HCT116 (cell line): Measurements from ENCODE around the gene PPP1R16B. TPM values are rescaled to one million over a fixed set of nuclear protein-coding genes. Genes with fewer than 3 reads are reported as not detected.

Experiments
- ATAC-seq: fragments of 200-7000 bp; cut with Tn5 transposase; 2 replicates; pipeline ENCODE4 v1.9.1; 2020; ENCODE audit warnings: mild to moderate bottlenecking, moderate library complexity
- BruUV-seq: library from RNA; stranded (reverse); fragments of 400-500 nt; replicated peaks from 2 replicates; lab custom pipeline; 2021; lab: Mats Ljungman, UMichigan
- CTCF ChIA-PET: fragments of 300-600 bp; sonication (Branson Sonifier 250); formaldehyde crosslinking; loops from one replicate; lab custom pipeline; 2021; ENCODE audit warnings: antibody characterized with exemption; lab: Charles Lee
- POLR2A ChIA-PET: fragments of 300-600, 350-600 bp; sonication (Branson Sonifier 250); formaldehyde crosslinking; loops from one replicate; lab custom pipeline; 2021; ENCODE audit warnings: antibody characterized with exemption; lab: Charles Lee
- RAD21 ChIA-PET, 2 experiments: fragments of 300-600 bp; sonication (Branson Sonifier 250); formaldehyde crosslinking; loops; one replicate each; lab custom pipeline; 2023; ENCODE audit warnings: low total read pairs in 2 of 2; ENCODE audit not compliant: uncharacterized antibody in 2 of 2, unreplicated experiment in 2 of 2, low non-redundant PET in 1 of 2; lab: Charles Lee
- DNase-seq: peaks from one replicate; pipeline ENCODE4 v3.0.0-alpha.2; 2010; ENCODE audit warnings: low read depth, low spot score
- H2AFZ ChIP-seq: fragments of 200-600 bp; shearing (Covaris generic), sonication (generic); 2 replicates; pipeline ENCODE4 v1.6.1; 2017; ENCODE audit warnings: low read depth, mixed run types, mixed read lengths, antibody characterized with exemption, low read length; ENCODE audit not compliant: poor library complexity, severe bottlenecking
- H3K27ac ChIP-seq: 2 replicates; pipeline ENCODE4 v1.5.1; 2012; ENCODE audit warnings: low read depth, low read length
- H3K27me3 ChIP-seq: fragments of 200-600 bp; sonication (generic); 2 replicates; pipeline ENCODE4 v1.6.1; 2016; ENCODE audit warnings: mixed run types, low read length, mixed read lengths; ENCODE audit not compliant: insufficient read depth
- H3K36me3 ChIP-seq, 2 experiments: fragments of 200-500 bp in 1 of 2; fragments of 200-600 bp in 1 of 2; sonication (Bioruptor generic) in 1 of 2; sonication (generic) in 1 of 2; 2 replicates each; pipeline versions ENCODE4 v1.5.1 to v1.6.1; 2014 to 2016; ENCODE audit warnings: low read length in 2 of 2, inconsistent platforms in 1 of 2, mixed read lengths in 1 of 2, mixed run types in 1 of 2; ENCODE audit not compliant: insufficient read depth in 2 of 2, control insufficient read depth in 1 of 2
- H3K4me1 ChIP-seq, 2 experiments: fragments of 200-600 bp in 1 of 2; sonication (generic) in 1 of 2; 2 replicates each; pipeline versions ENCODE4 v1.5.1 to v1.6.1; 2012 to 2017; ENCODE audit warnings: low read length in 2 of 2, inconsistent platforms in 1 of 2, mild to moderate bottlenecking in 1 of 2, mixed read lengths in 1 of 2, mixed run types in 1 of 2, moderate library complexity in 1 of 2; ENCODE audit not compliant: insufficient read depth in 2 of 2, control insufficient read depth in 1 of 2
- H3K4me2 ChIP-seq: fragments of 200-600 bp; sonication (generic); 2 replicates; pipeline ENCODE4 v1.6.1; 2017; ENCODE audit warnings: mixed run types, low read length, mixed read lengths
- H3K4me3 ChIP-seq, 2 experiments: fragments of 200-600 bp in 1 of 2; sonication (generic) in 1 of 2; replicated peaks in 1 of 2; 2 replicates each; pipeline ENCODE4 v1.5.1; 2011 to 2016; ENCODE audit warnings: low read length in 2 of 2, control low read depth in 1 of 2, low read depth in 1 of 2, mild to moderate bottlenecking in 1 of 2, mixed read lengths in 1 of 2, mixed run types in 1 of 2
- H3K79me2 ChIP-seq: fragments of 200-600 bp; sonication (generic); 2 replicates; pipeline ENCODE4 v1.6.1; 2017; ENCODE audit warnings: mild to moderate bottlenecking, mixed run types, low read length, moderate library complexity, mixed read lengths; ENCODE audit not compliant: insufficient read depth
- H3K9ac ChIP-seq: fragments of 200-600 bp; sonication (generic); 2 replicates; pipeline ENCODE4 v1.6.1; 2016; ENCODE audit warnings: low read length, mixed read lengths
- H3K9me2 ChIP-seq: fragments of 200-600 bp; sonication (generic), shearing (Covaris generic); 2 replicates; pipeline ENCODE4 v1.6.1; 2017; ENCODE audit warnings: mixed run types, mild to moderate bottlenecking, moderate library complexity; ENCODE audit not compliant: insufficient read depth
- H3K9me3 ChIP-seq, 2 experiments: fragments of 200-500 bp in 1 of 2; fragments of 200-600 bp in 1 of 2; sonication (Bioruptor generic) in 1 of 2; sonication (generic) in 1 of 2; 2 replicates each; pipeline ENCODE4 v1.6.1; 2014 to 2017; ENCODE audit warnings: low read length in 2 of 2, mixed read lengths in 2 of 2, inconsistent platforms in 1 of 2, low read depth in 1 of 2, mild to moderate bottlenecking in 1 of 2, mixed run types in 1 of 2, moderate library complexity in 1 of 2; ENCODE audit not compliant: control insufficient read depth in 1 of 2, insufficient read depth in 1 of 2
- H4K20me1 ChIP-seq: fragments of 200-600 bp; sonication (generic), shearing (Covaris generic); 2 replicates; pipeline ENCODE4 v1.6.1; 2017; ENCODE audit warnings: mixed run types, mild to moderate bottlenecking, moderate library complexity; ENCODE audit not compliant: insufficient read depth
- CBX3 ChIP-seq: IDR thresholded peaks from 2 replicates; pipeline ENCODE4 v1.6.1; 2012; ENCODE audit warnings: low read depth
- CEBPB ChIP-seq: IDR thresholded peaks from 2 replicates; pipeline ENCODE4 v1.6.1; 2012; ENCODE audit warnings: low read depth
- EGR1 ChIP-seq: IDR thresholded peaks from 2 replicates; pipeline ENCODE4 v1.6.1; 2012; ENCODE audit warnings: low read depth
- ELF1 ChIP-seq: IDR thresholded peaks from 2 replicates; pipeline ENCODE4 v1.6.1; 2012; ENCODE audit warnings: low read depth, borderline replicate concordance
- EZH2 ChIP-seq: fragments of 200-600 bp; sonication (generic); IDR thresholded peaks from 2 replicates; pipeline ENCODE4 v1.6.1; 2017; ENCODE audit warnings: antibody characterized with exemption, mixed run types
- EZH2phosphoT487 ChIP-seq: fragments of 200-600 bp; IDR thresholded peaks from 2 replicates; pipeline ENCODE4 v1.6.1; 2018; ENCODE audit warnings: antibody characterized with exemption, borderline replicate concordance
- FOSL1 ChIP-seq: IDR thresholded peaks from 2 replicates; pipeline ENCODE4 v1.6.1; 2012; ENCODE audit warnings: low read depth
- JUND ChIP-seq: IDR thresholded peaks from 2 replicates; pipeline ENCODE4 v1.6.1; 2012
- POLR2A ChIP-seq: IDR thresholded peaks from 2 replicates; pipeline ENCODE4 v1.7.0; 2011; ENCODE audit warnings: borderline replicate concordance; ENCODE audit not compliant: insufficient read depth, insufficient read length; ENCODE audit errors: extremely low read depth
- POLR2AphosphoS5 ChIP-seq: IDR thresholded peaks from 2 replicates; pipeline ENCODE4 v1.6.1; 2011; ENCODE audit warnings: mild to moderate bottlenecking, low read depth, low read length, moderate library complexity
- RAD21 ChIP-seq: IDR thresholded peaks from 2 replicates; pipeline ENCODE4 v1.6.1; 2012; ENCODE audit warnings: low read depth, mild to moderate bottlenecking
- REST ChIP-seq: IDR thresholded peaks from 2 replicates; pipeline ENCODE4 v1.6.1; 2012; ENCODE audit warnings: low read depth
- SIN3A ChIP-seq: IDR thresholded peaks from 2 replicates; pipeline ENCODE4 v1.6.1; 2012; ENCODE audit warnings: low read depth
- SP1 ChIP-seq: IDR thresholded peaks from 2 replicates; pipeline ENCODE4 v1.6.1; 2012; ENCODE audit warnings: low read depth
- YY1 ChIP-seq: IDR thresholded peaks from 2 replicates; pipeline ENCODE4 v1.6.1; 2011; ENCODE audit warnings: low read length, low read depth, moderate library complexity, mild to moderate bottlenecking; ENCODE audit not compliant: insufficient replicate concordance; ENCODE audit errors: extremely low read depth
- ZFX ChIP-seq: fragments of 450-650 bp; IDR thresholded peaks from 2 replicates; pipeline ENCODE4 v1.6.1; 2017
- ZNF274 ChIP-seq: fragments of 200-500 bp; sonication (Bioruptor generic); IDR thresholded peaks from 2 replicates; pipeline ENCODE4 v1.6.1; 2014; ENCODE audit warnings: mild to moderate bottlenecking, low read depth, low read length, inconsistent platforms
- intact Hi-C: fragments of 100-400 bp; cut with micrococcal nuclease; formaldehyde crosslinking; loops from 2 replicates; pipeline ENCODE4 v1.10.0; 2022
- total RNA-seq: library from RNA; stranded (reverse); gene quantifications from one replicate; pipeline ENCODE4 v1.2.1, GENCODE V29; 2021; ENCODE audit not compliant: unreplicated experiment
- TF ChIP-seq, protein P1 (sequence below): IDR thresholded peaks from 2 replicates; pipeline ENCODE4 v1.6.1; 2012
- TF ChIP-seq, protein P2 (sequence below): IDR thresholded peaks from 2 replicates; pipeline ENCODE4 v1.6.1; 2012

Gene PPP1R16B
- total RNA-seq, 1 experiment from 2014 or later = 0.52 TPM

- H3K27ac ChIP-seq = no peak overlapping the region
- H3K9me3 ChIP-seq = no peaks in the 10 kb centered on the region
- ATAC-seq (no peak), DNase-seq (no peak)
- no peak overlapping the region for H3K4me2 ChIP-seq
- H2AFZ ChIP-seq = no peak overlapping the region
- H3K36me3 ChIP-seq = no peaks in the 10 kb centered on the region
- H3K4me1 ChIP-seq = peaks cover 17 to 32% of the 10 kb centered on the region in 2 experiments
- no peak for TF ChIP-seq ELF1
- TF ChIP-seq FOSL1 = no peak
- TF ChIP-seq, protein P1, sequence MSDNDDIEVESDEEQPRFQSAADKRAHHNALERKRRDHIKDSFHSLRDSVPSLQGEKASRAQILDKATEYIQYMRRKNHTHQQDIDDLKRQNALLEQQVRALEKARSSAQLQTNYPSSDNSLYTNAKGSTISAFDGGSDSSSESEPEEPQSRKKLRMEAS = no peak
- no peak for TF ChIP-seq YY1
- TF ChIP-seq CEBPB = no peak
- TF ChIP-seq CBX3 = no peak
- TF ChIP-seq, protein P2, sequence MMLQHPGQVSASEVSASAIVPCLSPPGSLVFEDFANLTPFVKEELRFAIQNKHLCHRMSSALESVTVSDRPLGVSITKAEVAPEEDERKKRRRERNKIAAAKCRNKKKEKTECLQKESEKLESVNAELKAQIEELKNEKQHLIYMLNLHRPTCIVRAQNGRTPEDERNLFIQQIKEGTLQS = no peak
- TF ChIP-seq EZH2 = no peak
- no peaks in the 10 kb centered on the region for H4K20me1 ChIP-seq
- ChIA-PET POLR2A (interaction anchor here (3.6 kb wide), 1 partner anchor 13 kb away, joined by 14 read pairs; no protein-coding TSS in a partner anchor), RAD21 (no interaction called here), CTCF (interaction anchor here (1.4 to 1.9 kb wide), 2 partner anchors 40 to 142 kb away, joined by 3 to 8 read pairs; no protein-coding TSS in a partner anchor)
- BruUV-seq = no TSS peak
- no peaks in the 10 kb centered on the region for H3K27me3 ChIP-seq
- intact Hi-C loops = no loop called here
- H3K9me2 ChIP-seq = no peaks in the 10 kb centered on the region
- H3K9ac ChIP-seq = no peak overlapping the region
- H3K4me3 ChIP-seq = no peak overlapping the region
- H3K79me2 ChIP-seq = no peaks in the 10 kb centered on the region
Observed at GRCh38 chr20:38791291-38791690, 14.2 kb upstream of the PPP1R16B start.

GRCh38 chr20:38791940-38792339 lies 13.6 kb upstream of the PPP1R16B start:
- intact Hi-C loops = no loop called here
- ChIA-PET CTCF (no interaction called here), POLR2A (no interaction called here), RAD21 (no interaction called here)
- Histone ChIP-seq H3K4me2 (no peak overlapping the region), H3K27ac (no peak overlapping the region), H3K4me1 (peaks cover 17 to 32% of the 10 kb centered on the region in 2 experiments), H3K79me2 (no peaks in the 10 kb centered on the region), H3K36me3 (no peaks in the 10 kb centered on the region), H3K9me3 (no peaks in the 10 kb centered on the region), H4K20me1 (no peaks in the 10 kb centered on the region), H3K27me3 (no peaks in the 10 kb centered on the region), H3K4me3 (no peak overlapping the region), H2AFZ (no peak overlapping the region), H3K9ac (no peak overlapping the region), H3K9me2 (no peaks in the 10 kb centered on the region)
- ATAC-seq (no peak), DNase-seq (no peak)
- no TSS peak for BruUV-seq
- TF ChIP-seq REST (no peak), CEBPB (no peak), ZNF274 (no peak), POLR2A (no peak), EGR1 (no peak), JUND (no peak), SIN3A (no peak), YY1 (no peak), SP1 (no peak), ZFX (no peak), RAD21 (no peak), POLR2AphosphoS5 (no peak), EZH2phosphoT487 (no peak)
- TF ChIP-seq, protein P1 = no peak
- TF ChIP-seq, protein P2 = no peak
